Measurements from ENCODE around the gene RHOA.
"Not testable (repeated sequence)": the region's sequence is repeated elsewhere in the genome, so short reads cannot be mapped to it uniquely, and the experiment has no call there.

Gene RHOA

DNA sequence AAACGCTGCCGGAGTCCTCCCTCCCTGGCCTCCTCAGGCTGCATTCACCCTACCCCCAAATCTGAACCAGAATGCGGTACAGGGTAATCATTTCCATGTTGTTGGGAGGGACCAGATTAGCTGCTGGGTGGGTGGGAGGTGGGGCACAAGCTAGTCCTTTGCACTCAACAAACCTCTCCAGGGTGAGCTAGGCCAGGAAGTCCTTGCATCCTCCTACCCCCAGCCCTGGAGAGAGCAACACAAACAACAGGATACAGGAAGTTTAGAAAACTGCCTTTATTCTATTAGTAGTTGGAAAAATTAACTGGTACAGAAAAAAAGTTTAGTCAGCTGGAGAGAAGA, 52.9 kb downstream of the RHOA start:
- peak in 1 of 2 donors; percentile 15 for ATAC-seq

DNA sequence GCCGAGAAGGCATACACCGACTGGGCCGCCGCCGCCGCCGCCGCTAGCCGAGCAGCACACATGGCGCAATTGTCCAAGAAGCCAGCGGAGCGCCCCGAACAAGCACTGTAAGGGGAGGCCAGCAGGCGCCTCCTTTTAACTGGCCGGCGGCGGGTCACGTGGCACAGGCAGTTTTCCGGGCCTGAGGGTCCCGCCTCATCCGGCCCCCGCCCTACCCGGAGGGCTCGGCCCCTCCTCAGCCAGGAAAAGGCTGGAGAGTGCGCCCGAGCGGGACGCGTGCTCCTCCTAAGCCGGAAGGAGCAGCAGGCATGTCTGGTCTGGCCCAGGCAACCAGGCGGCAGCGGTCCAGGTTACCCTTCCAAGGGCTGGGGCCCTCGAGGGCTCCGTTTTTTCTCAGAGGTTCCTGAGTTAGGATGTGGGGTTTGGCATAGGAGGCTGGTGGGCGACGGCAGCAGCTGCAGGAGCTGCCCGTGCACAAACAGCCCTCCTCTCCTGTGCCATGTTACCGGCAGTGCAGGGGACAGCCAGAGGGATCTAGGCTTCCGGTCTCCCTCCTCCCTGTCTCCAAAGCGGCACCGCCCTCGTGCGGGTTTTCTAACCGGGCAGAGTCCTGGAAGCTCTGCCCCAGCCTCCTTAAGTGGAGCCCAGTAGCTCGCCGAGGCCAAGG, 53.4 kb downstream of the RHOA start, which contains the start of gene GPX1:
GPX1 (minus strand) TSS at position 137 of the 667 bp plus-strand sequence; CDS start at position 62, 75 bp downstream.
- peak; percentile 86 to 87 for ATAC-seq

DNA sequence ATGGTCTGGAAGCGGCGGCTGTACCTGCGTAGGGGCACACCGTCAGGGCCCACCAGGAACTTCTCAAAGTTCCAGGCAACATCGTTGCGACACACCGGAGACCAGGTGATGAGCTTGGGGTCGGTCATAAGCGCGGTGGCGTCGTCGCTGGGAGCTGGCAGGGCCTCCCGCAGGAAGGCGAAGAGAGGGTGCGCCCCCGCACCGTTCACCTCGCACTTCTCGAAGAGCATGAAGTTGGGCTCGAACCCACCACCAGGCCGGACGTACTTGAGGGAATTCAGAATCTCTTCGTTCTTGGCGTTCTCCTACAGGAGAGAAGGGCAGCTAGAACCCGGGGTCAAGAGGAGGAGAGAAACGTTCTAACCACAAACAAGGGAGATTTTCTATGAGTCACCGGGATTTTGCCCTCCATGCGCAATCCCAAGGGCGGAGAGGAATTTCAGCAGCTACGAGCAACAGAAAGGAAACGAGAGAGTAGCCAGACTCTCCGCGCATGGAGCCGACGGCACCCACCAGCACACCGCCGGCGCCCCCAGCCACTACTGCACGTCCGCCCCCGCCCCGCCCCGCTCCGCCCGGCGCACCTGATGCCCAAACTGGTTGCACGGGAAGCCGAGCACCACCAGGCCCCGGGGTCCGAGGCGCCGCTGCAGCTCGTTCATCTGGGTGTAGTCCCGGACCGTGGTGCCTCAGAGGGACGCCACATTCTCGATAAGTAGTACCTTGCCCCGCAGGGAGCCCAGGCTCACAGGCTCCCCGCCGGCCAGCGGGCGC, 54.1 kb downstream of the RHOA start:
- ATAC-seq: peak; percentile 50 to 54

DNA sequence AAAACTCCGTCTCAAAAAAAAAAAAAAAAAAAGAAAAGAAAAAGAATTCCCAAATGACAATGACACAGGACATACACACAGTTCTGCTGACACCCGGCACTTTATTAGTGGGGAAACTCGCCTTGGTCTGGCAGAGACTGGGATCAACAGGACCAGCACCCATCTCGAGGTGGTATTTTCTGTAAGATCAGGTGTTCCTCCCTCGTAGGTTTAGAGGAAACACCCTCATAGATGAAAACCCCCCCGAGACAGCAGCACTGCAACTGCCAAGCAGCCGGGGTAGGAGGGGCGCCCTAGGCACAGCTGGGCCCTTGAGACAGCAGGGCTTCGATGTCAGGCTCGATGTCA, 54.7 kb downstream of the RHOA start:
- peak; percentile 1 to 5 for ATAC-seq

DNA sequence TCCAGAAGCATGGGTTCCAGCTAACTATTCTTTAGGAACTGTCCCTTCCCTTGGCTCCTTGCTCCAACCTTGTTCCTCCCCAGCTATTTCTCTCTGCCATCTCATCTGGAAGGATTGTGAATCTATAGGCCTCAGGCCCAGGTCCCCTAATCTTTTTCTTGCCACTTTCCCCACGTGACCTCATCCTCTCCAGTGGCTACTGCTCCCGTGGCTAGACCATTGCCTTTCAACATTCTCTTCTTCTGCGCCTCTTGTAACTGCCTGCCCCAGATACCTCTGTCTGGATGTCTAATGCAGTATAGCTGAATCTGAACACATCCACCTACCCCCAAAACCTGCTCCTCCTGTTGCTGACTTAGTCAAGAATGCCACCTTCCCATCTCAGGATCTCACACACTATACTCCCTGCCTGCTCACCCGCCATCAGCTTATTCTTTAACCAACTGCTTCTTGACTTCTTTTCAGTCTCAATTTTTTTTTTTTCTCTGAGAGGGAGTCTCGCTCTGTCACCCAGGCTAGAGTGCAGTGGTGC, 58.8 kb downstream of the RHOA start:
- no peak for ATAC-seq

DNA sequence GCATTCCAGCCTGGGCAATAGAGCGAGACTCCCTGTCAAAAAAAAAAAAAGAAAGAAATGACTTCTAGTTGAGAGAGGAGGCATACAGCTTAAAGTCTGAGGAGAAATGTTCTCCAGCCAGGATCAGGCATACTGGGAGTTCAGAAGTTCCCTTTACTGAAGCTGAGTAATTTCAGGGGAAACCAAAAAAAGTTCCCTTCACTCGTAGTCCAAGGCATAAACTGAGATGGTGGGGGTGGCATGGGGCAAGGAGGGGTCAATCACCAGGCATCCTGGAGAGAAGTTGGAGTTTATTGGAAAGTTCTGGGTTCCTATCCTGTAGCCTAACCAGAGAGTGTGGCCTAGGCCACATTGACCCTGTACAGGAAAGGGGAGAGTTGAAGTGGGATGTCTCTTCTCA, 59.5 kb downstream of the RHOA start:
- ATAC-seq: no peak

DNA sequence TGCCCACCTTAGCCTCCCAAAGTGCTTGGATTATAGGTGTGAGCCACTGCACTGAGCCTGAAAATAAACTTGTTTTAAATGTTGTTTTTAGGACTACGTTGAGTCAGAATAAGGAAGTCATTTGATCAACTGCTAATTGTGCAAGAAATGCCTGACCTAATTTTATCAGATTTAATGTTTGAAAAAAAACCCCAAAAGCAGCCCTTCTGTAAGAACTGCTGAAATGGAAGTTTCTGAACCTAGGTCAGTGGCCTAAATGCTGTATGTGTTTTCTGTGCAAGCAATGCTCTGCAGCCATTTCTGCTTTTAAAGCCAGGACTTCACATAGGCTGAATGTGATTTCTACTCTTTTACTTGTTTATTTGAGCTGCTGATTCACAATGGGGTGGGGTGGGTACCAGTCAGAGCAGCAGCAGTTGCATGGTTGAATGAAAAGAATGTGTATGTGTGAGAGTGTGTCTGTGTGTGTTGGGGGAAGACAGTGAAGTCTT, 60.2 kb downstream of the RHOA start:
- peak in 1 of 2 donors; percentile 55 for ATAC-seq

DNA sequence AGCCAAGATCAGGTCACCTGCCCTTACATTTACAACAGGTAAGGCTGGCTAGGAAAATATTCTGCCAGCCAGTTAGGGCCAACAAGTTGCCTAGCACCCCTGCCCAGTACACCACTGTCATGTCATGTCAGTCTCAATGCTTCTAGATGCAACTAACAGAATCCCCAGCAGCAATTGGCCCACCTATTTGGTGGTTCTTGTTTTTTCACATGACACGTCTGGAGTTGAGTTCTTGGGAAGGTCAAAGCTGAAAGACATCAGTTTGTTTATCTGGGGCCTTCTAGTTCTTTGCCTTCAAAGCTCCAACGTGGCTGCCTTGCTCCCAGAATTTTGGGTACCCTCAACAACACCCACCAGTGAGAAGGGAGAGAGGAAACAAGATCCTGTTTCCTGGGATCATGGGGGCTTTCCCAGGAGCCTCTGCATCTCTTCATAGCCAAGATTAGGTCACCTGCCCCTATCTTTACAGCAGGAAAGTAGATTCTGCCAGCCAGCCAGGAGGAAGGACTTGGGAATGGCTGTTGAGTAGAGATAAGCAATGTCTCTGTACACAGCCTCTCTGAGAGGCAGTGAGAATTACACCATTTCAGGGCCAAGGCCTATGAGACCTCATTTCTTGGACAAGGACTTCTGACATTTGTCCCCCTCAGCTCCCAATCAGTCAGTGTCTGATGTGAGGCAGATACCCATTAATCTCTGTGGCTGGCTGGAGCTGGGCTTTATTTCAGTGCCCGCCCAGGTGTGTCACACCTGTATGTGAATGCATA, 62.2 kb downstream of the RHOA start:
- ATAC-seq: no peak

DNA sequence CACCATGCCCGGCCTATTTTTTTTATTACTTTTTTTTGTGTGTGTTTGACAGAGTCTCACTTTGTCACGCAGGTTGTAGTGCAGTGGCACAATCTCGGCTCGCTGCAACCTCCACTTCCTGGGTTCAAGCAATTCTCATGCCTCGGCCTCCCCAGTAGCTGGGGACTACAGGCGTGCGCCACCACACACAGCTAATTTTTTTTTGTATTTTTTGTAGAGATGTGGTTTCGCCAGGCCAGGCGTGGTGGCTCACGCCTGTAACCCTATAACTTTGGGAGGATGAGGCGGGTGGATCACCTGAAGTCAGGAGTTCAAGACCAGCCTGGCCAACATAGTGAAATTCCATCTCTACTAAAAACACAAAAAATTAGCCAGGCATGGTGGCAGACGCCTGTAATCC, 63.4 kb downstream of the RHOA start:
- ATAC-seq: not testable (repeated sequence)

DNA sequence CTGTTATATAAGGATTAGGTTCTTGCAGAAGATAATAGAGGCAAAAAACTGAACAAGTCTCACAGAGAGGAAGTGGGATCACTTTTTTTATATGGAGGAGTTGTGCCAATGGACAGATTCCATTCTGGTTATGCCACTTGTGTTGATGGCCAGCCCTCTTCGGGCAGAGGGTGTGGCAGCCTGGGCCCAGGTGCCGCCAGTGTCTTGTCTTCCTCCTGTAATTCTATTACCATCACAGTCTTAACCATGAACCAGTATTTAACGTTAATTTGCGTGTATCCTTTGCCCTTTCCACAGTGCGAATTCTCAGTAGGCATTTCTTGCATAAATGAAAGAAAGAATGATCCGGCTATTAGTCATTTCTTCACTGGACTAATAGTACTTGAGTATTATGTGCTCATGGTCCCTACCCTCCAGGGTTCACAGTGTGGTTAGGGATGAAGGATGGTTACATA, 65.0 kb downstream of the RHOA start:
- ATAC-seq: no peak

DNA sequence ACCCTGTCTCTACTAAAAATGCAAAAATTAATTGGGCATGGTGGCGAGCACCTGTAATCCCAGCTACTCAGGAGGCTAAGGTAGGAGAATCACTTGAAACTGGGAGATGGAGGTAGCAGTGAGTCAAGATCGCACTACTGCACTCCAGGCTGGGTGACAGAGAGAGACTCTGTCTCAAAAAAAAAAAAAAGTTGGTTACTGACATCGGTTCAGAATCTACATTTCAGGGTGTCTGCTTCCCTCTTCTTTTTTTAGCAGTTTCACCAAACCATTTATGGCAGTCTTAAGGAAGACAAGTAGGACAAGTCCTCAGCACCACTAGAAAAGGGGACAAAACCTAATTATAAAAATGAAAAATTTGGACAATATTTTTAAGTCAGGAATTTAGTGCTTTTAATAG, 68.6 kb downstream of the RHOA start:
- no peak for ATAC-seq

DNA sequence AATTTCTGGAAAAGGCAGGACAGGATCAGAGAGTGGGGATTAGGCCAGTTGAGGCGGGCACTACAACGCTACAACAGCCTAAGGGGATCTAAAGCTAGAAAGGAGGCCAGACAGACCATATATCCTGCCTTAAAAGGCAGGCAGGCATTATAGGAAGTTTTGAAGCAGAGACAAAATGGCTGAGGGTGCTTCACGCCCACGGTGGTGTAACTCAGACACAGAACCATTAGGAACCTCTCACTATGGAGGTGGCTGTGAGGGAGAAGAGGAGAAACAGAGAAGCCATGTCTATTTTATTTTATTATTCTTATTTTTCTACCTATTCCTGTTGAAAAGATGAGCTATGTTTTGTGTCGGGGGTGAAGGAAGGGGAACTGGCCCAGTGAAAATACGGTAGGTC, 69.8 kb downstream of the RHOA start:
- no peak for ATAC-seq

DNA sequence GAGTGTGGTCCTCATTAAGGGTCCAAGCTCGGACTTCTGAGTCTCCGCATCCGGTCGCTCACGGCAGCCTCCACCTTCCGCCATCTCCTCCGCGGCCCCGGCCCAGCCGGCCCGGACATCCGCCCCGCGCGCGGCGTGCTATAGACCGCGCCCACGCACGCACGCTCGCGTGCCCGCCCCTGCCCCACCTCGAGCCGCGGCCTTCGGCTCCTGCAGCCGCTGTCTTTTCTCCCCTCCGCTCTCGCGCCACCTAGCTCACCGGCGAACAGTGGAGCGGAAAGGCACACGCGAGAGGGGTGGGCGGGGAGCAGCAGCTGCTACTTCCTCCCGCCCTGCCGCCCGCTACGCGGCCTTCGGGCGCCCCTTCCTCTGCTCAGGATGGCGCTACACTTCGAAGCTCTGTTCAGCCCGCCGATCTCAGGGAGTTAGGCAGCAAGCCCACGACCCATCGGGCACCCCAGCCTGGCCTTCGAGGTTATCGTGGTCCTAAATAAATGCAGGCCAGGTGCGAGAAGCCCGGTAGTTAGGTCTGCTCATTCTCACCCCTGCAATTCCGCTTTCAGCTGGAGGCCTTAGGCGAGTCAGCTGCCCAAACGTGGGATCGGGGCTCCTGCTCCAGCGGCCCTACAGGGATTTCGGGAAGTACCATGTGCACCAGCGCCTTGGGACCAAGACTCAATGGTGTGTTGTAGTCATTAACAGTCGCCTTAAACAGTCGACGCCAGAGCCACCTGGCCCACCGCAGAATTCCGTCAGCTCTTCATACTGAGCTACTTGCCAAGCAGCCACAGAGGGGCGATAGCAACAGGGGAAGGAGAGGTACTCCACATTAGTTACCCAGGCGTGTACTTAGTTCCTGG, 71.6 kb downstream of the RHOA start, which contains the start of gene USP4:
USP4 (minus strand) TSS at position 113 of the 860 bp plus-strand sequence; CDS start at position 84, 29 bp downstream.
- peak; percentile 91 to 93 for ATAC-seq

DNA sequence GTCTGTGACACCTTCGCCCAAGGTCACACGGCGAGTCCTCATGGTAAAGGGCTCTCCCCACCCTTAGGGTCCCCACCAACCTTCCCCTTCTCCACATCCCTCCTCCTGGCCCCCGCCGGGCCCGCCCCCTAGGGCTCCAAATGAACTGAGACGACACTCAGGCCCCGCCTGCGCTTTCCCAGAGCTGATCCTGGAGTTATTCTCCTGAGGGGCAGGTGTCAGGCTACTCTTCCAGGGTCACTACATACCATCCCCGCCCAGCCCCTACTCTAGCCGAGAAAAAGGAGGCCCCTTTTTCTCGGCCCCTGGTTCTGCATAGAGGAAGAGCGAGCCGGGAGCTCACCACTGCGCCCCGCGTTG, 72.2 kb downstream of the RHOA start:
- ATAC-seq: peak in 1 of 2 donors; percentile 2

DNA sequence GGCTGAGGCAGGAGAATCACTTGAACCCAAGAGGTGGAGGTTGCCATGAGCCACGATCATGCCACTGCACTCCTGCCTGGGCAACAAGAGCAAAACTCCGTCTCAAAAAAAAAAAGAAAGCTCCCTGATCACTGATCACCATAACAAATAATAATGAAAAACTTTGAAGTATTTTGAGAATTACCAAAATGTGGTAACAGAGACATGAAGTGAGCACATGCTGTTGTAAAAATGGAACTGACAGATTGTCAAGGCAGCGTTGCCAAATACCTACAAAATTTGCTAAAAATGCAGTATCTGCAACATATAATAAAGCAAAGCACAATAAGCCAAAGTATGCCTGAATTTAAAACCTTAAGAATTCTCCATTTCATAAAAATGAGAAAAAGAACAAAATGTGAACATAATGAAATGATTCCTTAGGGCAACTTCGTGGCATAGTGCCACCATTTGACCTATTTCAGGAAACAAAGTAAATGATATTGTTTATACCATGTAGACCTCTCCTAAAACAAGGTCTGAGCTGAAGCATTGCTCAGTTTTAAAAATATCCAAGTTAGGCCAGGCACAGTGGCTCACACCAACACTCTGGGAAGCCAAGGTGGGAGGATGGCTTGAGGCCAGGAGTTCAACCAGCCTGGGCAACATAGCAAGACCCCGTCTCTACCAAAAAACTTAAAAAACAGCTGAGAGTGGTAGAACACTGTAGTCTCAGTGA, 77.7 kb downstream of the RHOA start:
- no peak for ATAC-seq

DNA sequence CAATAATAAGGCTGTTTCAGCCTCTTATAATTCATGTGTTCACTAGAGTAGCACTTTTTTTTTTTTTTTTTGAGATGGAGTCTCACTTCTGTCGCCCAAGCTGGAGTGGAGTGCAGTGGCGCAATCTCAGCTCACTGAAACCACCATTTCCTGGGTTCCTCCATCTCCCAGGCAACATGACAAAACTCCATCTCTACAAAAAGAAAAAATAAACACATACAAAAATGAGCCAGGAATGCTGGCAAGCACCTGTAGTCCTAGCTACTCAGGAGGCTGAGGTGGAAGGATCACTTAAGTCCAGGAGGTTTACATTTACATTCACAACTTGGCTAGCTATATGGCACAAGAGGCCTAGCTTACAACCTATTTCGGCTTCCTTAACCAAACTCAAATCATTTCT, 78.7 kb downstream of the RHOA start:
- no peak for ATAC-seq

DNA sequence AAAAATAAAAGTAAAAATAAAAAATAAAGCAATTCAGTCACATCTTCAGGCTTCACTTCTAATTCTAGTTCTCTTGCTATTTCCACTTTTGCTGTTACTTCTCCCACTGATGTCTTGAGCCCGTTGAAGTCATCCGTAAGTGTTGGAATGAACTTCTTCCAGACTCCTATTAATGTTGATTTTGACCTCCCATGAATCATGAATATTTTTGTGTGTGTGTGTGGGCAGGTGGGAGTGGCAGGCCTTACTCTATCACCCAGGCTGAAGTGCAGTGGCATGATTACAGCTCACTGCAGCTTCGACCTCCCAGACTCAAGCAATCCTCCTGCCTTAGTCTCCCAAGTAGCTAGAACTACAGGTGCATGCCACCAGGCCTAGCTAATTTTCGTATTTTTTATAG, 82.6 kb downstream of the RHOA start:
- ATAC-seq: no peak

DNA sequence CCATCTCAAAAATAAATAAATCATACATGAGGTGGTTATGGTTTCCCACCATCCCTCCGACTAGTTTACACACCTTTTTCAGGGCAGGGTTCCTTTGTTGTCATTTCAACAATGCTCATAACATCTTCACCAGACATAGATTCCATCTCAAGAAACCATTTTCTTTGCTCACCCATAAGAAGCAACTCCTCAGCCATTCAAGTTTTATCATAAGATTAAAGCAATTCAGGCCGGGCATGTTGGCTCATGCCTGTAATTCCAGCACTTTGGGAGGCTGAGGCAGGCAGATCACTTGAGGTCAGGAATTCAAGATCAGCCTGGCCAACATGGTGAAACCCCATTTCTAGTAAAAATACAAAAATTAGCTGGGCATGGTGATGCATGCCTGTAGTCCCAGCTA, 83.4 kb downstream of the RHOA start:
- ATAC-seq: not testable (repeated sequence)

DNA sequence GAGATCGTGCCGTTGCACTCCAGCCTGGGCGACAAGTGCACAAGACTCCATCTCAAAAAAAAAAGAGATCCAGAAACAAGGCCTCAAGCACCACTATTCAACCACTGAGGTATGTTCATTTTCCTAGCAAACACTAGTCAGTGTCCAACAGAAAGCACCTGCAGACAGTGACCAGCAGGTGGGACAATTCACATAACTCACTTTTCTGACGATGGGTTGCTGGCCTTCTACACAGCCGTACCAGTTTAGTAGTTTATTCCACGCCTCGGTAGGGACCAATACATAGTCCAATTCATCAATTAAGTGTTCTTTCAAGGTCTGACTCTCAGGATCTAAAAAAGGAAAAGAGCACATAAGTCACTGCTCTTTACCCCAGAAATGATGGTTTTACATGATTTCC, 84.3 kb downstream of the RHOA start:
- no peak for ATAC-seq

DNA sequence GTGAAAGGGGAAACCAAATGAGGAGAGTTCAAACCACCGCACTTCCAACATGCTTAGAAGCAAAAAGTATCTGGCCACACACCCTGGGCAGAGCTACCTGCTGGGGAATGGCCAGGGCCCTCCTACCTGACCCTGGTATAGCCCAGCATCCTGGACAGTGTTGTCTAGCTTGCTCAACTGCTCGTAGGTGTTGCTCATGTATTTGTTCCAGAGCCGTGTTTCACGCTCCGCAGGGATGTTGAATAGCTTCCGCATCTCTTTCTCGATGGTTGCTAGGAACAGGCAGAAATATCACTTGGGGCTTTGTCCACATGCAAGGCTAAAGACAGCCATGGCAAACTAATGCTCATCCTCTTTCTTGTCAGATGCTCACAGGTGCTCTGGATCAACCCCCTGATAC, 87.0 kb downstream of the RHOA start:
- ATAC-seq: no peak

DNA sequence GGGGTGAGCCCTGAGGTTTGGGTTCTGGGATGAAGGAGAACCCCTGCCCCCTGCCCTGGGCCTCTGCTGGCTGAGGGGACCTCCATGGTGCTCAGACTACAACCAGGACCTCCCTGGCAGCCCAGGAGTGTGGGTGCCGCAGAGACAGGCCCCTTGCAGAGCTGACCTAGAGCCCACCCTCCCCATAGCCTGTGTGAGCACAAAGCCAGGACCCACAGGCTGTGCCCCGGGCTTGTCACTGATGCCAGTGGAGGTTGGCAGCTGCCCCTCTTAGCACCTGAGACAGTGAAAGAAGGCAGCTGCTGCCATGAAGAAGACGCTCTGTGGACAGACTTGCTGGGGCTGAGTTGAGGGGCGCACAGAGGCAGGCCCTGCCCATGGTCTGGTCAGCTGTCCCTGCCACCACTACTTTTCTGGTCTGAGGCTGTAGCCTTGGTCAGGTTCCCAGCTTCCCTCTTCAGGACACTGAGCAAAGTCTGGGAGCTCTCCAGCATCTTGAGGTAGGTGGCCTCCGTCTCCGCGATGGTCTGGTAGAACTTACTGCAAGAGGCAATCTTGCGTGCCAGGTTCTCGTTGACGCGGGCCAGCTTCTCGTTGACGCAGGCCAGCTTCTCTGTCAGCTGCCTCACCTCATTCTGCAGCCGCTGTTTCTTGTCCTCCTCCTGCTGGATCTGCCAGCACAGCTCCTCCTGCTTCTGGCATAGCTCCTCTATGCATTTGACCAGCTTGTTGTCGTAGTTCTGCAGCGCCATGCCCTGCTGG, 94.9 kb downstream of the RHOA start:
- ATAC-seq: no peak

Data from activated CD4-positive, CD25-positive, alpha-beta regulatory T cell treated with anti-CD3 and anti-CD28 coated beads, Interleukin-2, amount 50 U/mL, for 24 hours (primary cell).